Fibroblast of peridontal ligament (primary cell): Measurements from ENCODE around the gene RUNX1.
"Not testable (repeated sequence)": the region's sequence is repeated elsewhere in the genome, so short reads cannot be mapped to it uniquely, and the experiment has no call there.

Source experiments
- DNase-seq: peaks from one replicate; pipeline ENCODE4 v3.0.0-alpha.2; 2010; ENCODE audit errors: extremely low read depth

Gene RUNX1

GRCh38 chr21:35016517-35017188, 32.4 kb downstream of the RUNX1 start:
- no peak for DNase-seq

GRCh38 chr21:35016071-35016470, 33.0 kb downstream of the RUNX1 start:
- DNase-seq, result no peak

DNA sequence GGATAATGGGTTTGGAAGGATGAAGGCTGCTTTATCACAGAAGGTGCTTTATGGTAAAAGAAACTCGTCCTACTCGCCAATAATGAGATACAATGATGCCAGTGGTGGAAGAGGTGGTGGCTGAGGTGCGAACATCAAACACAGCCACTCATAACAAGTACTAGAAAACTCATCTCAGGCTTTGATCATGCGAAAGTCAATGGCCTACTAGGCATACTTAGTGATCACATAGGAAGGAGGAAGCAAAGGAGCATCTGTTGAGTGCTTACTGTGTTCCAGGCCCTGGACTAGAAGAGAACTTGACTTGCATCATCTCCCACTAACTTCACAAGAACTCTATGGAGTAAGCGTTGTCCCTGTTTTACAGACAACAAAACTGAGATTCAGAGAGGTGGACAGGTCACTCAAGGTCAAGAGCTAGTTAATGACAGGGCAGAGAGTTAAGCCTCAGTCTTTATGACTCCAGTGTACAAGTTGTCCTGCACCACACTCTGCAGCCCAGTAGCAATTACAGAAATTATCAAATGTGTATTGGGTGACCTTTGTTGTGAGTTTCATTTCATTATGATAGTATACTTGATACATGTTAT, 33.6 kb downstream of the RUNX1 start:
- DNase-seq, result no peak

- DNase-seq, result no peak
Observed at GRCh38 chr21:35014302-35015041, 34.6 kb downstream of the RUNX1 start.

DNA sequence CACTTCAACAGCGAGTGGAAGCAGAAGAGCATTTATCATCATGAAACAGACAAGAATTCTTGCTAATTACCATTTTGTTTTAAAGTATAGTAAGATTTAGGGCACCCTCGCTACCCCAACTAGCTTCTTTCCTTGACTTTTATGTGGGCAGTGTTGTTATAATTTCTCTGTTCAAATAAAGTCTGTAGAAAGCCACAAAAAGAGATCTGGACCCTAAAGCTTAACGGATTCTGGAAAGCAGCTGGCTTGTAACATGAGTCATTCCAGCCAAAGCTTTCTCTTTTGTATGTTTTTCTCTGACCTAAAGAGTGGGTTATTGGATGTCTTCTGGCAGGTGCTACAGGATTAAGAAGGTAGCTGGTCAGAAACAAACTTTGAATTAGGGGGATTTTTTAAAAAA, 37.4 kb downstream of the RUNX1 start:
- DNase-seq, result peak; percentile 58

DNA sequence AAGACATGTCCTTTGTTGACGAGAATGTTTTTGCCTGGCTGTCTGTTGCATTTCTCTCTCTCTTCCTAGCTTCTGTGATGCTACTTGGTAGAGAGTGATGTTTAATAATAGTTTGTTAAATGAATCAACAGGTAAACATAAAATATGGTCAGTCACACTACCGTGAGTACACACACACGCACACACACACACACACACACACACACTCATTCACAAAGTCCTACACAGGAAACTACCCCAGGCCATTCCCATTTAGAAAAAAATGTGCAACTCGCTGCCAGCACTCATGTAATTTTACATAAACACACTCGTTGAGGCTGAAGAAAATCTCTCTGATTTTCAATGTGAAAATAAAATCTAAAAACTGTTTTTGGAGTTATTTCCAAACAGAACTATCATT, 38.7 kb downstream of the RUNX1 start:
- DNase-seq, result no peak

DNA sequence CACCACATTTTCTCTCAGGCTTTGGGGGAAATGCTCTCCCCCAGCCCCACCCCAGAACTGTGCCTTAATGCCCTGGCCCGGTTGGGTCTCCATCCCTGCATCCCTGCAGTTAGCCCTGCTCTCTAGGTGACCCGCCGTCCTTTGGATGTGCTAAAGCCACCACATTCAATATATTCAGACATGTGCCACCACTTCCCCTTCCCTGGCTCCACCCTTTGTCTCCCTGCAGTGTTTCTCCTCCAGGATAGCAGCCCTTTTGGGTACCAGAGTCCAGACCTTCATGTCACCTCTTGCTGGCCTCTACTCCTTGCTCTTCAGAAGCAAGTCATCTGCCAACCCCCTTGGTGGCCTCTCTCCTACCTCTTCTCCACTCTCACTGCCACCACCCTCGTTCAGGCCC, 41.8 kb downstream of the RUNX1 start:
- no peak for DNase-seq

DNA sequence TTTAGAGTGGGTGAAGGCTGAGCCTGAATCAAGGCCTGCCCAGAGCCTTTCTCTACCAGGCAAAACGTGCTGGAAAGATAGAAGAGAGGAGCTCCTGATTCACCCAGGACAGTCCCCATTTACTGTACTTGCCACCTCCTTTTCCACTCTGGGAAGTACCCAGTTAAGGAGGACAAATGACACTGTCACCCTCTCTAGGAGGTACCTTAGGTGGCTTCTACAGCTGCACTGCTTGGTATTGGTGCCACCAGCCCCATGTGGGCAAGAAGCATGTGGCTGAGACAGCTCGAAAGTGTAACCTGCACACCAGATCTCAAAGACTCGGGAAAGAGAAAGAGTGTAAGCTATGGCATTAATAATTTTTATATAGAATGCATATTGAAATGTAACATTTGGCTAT, 42.3 kb downstream of the RUNX1 start:
- no peak for DNase-seq

DNA sequence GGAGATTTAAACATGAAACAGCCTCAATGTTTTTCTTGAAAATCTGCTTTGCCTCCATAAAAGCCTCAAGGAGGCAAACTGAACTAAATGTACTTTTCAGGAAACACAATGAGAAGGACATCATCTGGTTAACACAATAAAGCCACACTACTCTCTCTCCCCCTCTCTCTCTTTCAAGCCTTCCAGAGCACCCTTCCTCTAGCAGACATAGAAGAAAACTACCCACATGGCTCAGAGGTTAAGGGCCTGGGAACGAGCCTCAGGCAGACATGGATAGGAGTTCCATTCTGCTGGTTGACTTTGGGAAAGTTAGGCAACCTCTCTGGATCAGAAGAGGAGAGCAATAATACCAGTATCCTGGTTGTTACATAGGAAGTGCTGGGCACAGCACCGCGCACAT, 42.9 kb downstream of the RUNX1 start:
- no peak for DNase-seq

GRCh38 chr21:35005560-35006224, 43.4 kb downstream of the RUNX1 start:
- DNase-seq, result no peak

- no peak for DNase-seq
Observed at GRCh38 chr21:35005077-35005476, 44.0 kb downstream of the RUNX1 start.

GRCh38 chr21:35004314-35004713, 44.8 kb downstream of the RUNX1 start:
- DNase-seq, result no peak

DNA sequence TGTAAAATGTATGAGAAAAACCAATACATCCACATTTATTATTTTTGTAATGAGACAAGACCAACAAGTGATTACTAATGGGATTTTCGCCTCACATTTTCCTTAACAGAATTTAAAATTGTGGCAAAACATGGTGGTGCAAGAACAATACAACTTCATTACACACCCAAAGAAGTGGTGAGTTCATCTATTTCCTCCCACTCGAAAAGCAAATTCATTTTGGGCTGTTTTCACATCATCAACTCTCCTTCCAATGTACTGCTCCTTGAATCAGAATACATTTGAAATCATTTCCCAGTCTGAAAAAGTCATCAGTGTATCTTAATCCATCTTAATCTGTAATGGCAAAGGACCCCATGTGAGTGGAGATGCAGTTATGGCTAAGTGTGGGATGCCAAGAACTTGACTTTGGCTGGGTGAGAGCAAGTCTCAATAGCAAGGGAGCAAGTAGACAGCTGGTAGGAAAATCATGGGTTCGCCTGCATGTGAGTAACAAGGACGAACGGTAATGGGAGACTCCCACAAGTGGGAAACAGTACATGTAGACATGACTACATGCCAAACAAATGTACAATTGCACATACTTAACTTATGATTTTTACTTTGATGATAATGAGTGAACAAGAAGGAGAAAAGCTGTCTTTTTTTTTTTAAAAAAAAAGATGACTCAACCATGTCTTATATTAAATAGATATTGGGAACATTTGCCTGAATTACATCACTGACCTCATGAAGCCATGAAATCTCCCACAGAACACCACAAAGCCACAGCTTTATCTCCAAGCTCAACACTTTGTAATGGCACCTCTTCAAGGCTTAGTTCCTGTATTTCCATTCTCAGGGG, 46.0 kb downstream of the RUNX1 start:
- DNase-seq, result peak; percentile 76

DNA sequence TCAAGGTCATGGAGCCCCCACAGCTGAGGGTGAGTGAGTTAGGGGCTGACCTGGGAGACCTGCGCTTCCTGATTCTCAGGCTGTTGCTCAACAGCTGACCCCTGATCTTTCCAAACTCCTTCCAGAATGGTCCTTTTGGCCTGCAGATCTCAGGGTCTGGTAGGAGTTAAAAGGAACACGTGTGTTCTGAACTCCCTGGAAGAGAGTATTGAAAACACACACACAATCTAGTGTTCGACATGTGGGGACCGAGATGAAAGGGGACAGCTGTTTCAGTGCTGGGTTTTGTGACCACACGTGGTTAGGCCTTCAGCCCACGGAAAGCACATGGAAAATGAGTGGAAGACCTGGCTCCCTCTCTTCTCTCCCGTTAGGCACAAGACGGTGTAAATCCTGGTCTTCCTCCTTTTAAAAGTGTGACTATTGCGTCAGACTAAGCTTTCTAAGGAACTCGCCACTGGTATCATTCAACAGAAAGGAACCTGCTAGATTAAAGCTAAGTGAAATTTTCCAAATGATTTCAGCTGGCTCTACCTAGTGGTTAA, 49.6 kb downstream of the RUNX1 start:
- DNase-seq, result no peak

DNA sequence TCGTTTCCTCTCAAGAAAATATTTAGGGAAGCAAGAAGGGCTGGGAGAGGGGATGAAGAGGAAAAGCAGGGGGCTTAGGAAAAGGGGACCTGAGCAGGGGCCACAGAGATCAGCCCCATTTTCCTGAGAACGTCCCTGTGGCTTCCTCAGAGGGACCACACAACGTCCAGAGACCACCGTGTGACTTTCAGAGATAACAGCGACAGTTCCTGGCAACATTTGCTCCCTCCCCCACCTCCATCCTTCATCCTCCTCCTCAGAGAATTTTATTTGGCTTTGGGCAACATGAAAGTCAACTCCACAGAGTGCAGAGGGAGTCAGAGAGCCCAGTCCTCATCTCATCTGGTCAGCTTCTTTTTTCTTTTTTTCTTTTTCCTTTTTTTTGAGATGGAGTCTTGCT, 50.9 kb downstream of the RUNX1 start:
- no peak for DNase-seq

DNA sequence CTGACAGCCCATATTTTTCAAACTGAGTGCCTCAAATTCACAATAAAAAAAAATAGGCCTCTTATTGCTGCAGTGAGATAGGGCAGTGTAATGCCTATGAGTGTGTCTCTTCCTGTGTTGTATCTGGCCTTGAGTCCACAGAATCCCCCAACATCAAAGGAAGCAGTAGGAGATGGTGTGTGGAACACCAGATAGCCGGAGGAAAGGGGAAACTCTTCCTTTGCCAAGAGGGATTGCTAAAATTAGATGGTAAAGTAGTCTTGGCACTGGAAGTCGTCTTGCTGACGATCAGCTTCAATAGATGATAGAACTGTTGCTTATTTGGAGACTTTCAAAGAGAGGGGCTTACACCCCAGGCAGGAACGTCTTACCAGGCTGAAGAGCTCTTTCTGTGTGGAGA, 51.8 kb downstream of the RUNX1 start:
- DNase-seq, result no peak

DNA sequence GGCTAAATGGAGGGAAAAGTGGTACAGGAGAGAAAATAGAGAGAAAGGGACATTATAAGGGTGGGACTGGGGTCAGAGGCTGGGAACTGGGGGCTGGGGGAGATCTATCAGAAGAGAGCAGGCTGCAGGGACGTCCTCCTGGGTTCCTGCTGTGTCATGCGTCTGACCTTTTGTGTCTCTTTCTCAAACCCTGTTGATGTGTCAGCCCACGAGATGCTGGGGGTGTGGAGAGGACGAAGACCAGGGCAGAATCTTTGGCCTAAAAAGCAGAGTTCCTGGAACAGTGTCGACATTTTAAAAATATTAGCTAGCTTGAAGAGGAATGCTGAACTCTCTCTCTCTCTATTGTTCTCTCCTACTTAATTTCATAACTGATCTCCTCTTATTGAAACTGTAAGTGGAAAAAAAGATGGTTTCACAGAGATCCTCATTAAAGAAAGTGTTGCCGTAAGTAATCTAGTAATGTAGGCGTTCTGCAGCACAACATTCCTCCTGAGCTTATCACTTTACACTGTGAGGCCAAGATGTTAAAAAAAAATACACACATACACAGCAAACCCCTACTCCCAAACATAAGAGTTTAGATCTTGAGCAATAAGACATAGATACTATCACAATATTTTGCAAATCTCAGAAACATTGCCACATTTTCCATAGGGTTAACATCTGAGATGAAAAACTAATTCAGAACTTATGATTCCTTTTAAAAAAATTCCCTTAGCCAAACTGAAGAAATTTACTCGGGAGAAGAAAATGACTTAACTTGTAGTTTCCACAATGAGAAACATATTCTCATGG, 52.6 kb downstream of the RUNX1 start:
- DNase-seq, result peak; percentile 95

- no peak for DNase-seq
Observed at GRCh38 chr21:34995979-34996303, 53.2 kb downstream of the RUNX1 start.

GRCh38 chr21:34994766-34995631, 54.1 kb downstream of the RUNX1 start:
- no peak for DNase-seq

GRCh38 chr21:34993521-34993921, 55.6 kb downstream of the RUNX1 start:
- DNase-seq, result not testable (repeated sequence)
